Body of pancreas (tissue), 4 donors: ENCODE results near the gene TMEM202. TPM values are rescaled to one million over a fixed set of nuclear protein-coding genes. Genes with fewer than 3 reads are reported as not detected.
A peak's percentile ranks its signal among the peaks of the same experiment; 100 is the strongest.
"Not testable (repeated sequence)": the region's sequence is repeated elsewhere in the genome, so short reads cannot be mapped to it uniquely, and the experiment has no call there.

Experiments
- ATAC-seq: fragments of 150-250 bp; one replicate; pipeline ENCODE4 v1.9.1; 2016
- DNase-seq, 4 donors: peaks; one replicate each; pipeline ENCODE4 v3.0.0-alpha.2; 2019
- H3K27ac ChIP-seq, 4 donors: fragments of 200-600 bp; sonication (generic); 1 replicate in 3 of 4; 2 replicates in 1 of 4; pipeline versions ENCODE4 v1.5.1 to v1.6.1; 2016 to 2019; ENCODE audit warnings: mild to moderate bottlenecking in 1 of 4, mixed read lengths in 1 of 4, moderate library complexity in 1 of 4
- H3K27me3 ChIP-seq, 2 donors: fragments of 200-600 bp; sonication (generic); one replicate each; pipeline ENCODE4 v1.6.0; 2016; ENCODE audit warnings: mild to moderate bottlenecking in 1 of 2
- H3K36me3 ChIP-seq, 2 donors: fragments of 200-600 bp; sonication (generic); replicated peaks in 1 of 2; 2 replicates each; pipeline ENCODE4 v1.5.1; 2016; ENCODE audit warnings: low read depth in 2 of 2; ENCODE audit not compliant: insufficient read depth in 1 of 2
- H3K4me1 ChIP-seq: fragments of 200-600 bp; sonication (generic); one replicate; pipeline ENCODE4 v1.6.0; 2016
- H3K4me3 ChIP-seq, 2 donors: fragments of 200-600 bp; sonication (generic); 1 replicate in 1 of 2; 2 replicates in 1 of 2; pipeline ENCODE4 v1.5.1; 2016 to 2019
- H3K9me3 ChIP-seq, 3 donors: fragments of 200-600 bp; sonication (generic); 1 replicate in 2 of 3; 2 replicates in 1 of 3; pipeline ENCODE4 v1.5.1; 2016
- POLR2A ChIP-seq, 3 donors: fragments of 450-650 bp; IDR thresholded peaks; one replicate each; pipeline ENCODE4 v1.6.1; 2016; ENCODE audit warnings: antibody characterized with exemption in 3 of 3, mild to moderate bottlenecking in 2 of 3
- WGBS, 2 donors: methylation state at CpG; one replicate each; pipeline ENCODE4 v1.1.5; 2017; 5-methylcytosine and 5-hydroxymethylcytosine counted together
- intact Hi-C: fragments of 100-400 bp; cut with DNase I; formaldehyde crosslinking; loops from one replicate; pipeline ENCODE4 v1.15.1; 2023
- total RNA-seq, 2 donors: library from RNA; depleted of rRNA; stranded (reverse); fragments of >200 nt; gene quantifications; one replicate each; pipeline ENCODE4 v1.1.0, GENCODE V29; 2016
- TF ChIP-seq, protein P1 (sequence below), 7 experiments: fragments of 450-650 bp in 4 of 7; fragments of 200-600 bp in 3 of 7; sonication (generic) in 3 of 7; IDR thresholded peaks; one replicate each; pipeline ENCODE4 v1.5.1; 2016 to 2019; ENCODE audit warnings: antibody characterized with exemption in 7 of 7

Gene TMEM202
- total RNA-seq, 2 donors from 2014 or later, result not detected

DNA sequence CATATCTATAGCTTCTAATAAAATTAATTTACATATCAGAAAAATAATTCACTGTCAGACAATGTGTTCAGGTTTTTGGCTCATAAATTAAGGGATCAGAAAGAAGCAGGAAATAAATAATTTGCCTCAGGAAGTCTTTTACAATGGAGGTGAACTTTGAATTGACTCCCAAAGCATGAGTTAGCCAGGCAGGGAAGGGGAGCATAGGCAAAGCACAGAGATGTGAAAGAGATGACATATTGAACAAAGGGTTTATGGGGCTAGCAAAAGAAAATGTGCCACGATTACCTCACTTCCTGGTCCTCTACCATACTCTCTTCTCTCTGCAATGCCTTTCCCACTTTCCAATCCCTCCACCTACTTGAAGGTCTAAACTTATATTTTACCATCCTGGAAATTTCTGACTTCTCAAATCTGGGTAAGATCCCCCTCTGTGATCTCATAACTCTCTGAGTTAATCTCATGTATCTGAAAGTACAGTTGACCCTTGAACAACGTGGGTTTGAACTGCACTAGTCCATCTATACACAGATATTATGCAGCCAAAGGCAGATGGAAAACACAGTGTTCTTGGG lies 18.2 kb upstream of the TMEM202 start:
- no peaks in the 10 kb centered on the region for H3K27me3 ChIP-seq
- ATAC-seq (no peak), DNase-seq (no peak)
- no peak for TF ChIP-seq POLR2A (IDR thresholded peaks at IDR 0.05)
- TF ChIP-seq, protein P1, sequence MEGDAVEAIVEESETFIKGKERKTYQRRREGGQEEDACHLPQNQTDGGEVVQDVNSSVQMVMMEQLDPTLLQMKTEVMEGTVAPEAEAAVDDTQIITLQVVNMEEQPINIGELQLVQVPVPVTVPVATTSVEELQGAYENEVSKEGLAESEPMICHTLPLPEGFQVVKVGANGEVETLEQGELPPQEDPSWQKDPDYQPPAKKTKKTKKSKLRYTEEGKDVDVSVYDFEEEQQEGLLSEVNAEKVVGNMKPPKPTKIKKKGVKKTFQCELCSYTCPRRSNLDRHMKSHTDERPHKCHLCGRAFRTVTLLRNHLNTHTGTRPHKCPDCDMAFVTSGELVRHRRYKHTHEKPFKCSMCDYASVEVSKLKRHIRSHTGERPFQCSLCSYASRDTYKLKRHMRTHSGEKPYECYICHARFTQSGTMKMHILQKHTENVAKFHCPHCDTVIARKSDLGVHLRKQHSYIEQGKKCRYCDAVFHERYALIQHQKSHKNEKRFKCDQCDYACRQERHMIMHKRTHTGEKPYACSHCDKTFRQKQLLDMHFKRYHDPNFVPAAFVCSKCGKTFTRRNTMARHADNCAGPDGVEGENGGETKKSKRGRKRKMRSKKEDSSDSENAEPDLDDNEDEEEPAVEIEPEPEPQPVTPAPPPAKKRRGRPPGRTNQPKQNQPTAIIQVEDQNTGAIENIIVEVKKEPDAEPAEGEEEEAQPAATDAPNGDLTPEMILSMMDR (IDR thresholded peaks at IDR 0.05), result no peak
- no peak overlapping the region for H3K27ac ChIP-seq
- H3K4me3 ChIP-seq, result no peak overlapping the region
- peaks cover 8% of the 10 kb centered on the region for H3K4me1 ChIP-seq
- 40 to 52% methylated on average over 2 of the region's 2 CpGs for WGBS, 2 donors
- H3K36me3 ChIP-seq, result no peaks in the 10 kb centered on the region
- no peaks in the 10 kb centered on the region for H3K9me3 ChIP-seq
- intact Hi-C loops, result no loop called here

DNA sequence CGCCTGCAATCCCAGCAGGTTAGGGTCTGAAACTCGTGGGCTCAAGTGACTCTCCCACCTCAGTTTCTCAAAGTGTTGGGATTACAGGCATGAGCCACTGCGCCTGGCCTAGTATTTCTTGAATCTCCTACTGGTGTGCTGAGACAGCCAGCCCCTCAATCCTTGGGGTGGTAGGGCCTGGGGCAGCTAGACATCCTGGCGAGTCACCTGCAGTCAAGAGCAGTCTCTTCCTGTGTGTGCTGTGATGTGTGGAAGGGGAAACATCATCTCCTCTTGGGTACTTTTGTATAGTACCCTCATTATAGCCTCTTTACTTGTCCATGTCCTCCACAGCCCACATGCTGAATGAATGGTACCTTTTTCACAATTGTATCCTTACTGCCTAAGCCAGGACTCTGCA lies 17.4 kb upstream of the TMEM202 start:
- ATAC-seq, result no peak
- DNase-seq, result no peak
- no peaks in the 10 kb centered on the region for H3K27me3 ChIP-seq
- no peak overlapping the region for H3K4me3 ChIP-seq
- H3K9me3 ChIP-seq, result no peaks in the 10 kb centered on the region
- TF ChIP-seq, protein P1 (IDR thresholded peaks at IDR 0.05), result no peak
- no peak for TF ChIP-seq POLR2A (IDR thresholded peaks at IDR 0.05)
- no peaks in the 10 kb centered on the region for H3K36me3 ChIP-seq
- no peak overlapping the region for H3K27ac ChIP-seq
- WGBS, 2 donors, result 63 to 65% methylated on average over 4 of the region's 4 CpGs
- H3K4me1 ChIP-seq, result peaks cover 6% of the 10 kb centered on the region
- intact Hi-C loops, result no loop called here

- no peaks in the 10 kb centered on the region for H3K27me3 ChIP-seq
- DNase-seq, result no peak
- H3K27ac ChIP-seq, result no peak overlapping the region
- H3K4me3 ChIP-seq, result no peak overlapping the region
- WGBS, 2 donors, result 48 to 54% methylated on average over 2 of the region's 2 CpGs
- H3K9me3 ChIP-seq, result no peaks in the 10 kb centered on the region
- H3K36me3 ChIP-seq, result no peaks in the 10 kb centered on the region
- intact Hi-C loops, result no loop called here
- no peak for ATAC-seq
- H3K4me1 ChIP-seq, result no peaks in the 10 kb centered on the region
- TF ChIP-seq, protein P1 (IDR thresholded peaks at IDR 0.05), result peak in 3 of 7 experiments; percentile 10 to 27 (median 20)
- no peak for TF ChIP-seq POLR2A (IDR thresholded peaks at IDR 0.05)
Observed at GRCh38 chr15:72382146-72382545, 16.0 kb upstream of the TMEM202 start.

DNA sequence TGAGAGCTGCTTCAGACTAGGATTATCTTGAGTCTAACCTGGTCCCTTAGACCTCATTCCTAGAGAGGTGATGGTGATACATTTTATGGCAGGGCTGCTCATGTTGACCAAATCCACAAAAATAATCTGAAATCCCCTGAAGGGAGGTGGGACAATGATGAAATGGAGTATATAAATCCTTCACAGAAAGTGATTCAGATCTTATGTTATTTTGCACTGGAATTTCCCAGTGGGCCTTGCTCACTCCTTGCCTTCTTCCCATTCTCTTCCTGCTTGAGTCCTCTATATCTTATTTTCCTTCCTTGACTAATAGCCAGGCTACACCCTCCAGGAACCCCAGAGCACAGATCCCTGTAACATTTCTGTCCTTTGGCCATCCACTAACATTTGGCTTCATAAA lies 10.4 kb upstream of the TMEM202 start:
- DNase-seq (no peak), ATAC-seq (no peak)
- H3K4me3 ChIP-seq, result no peak overlapping the region
- H3K36me3 ChIP-seq, result no peaks in the 10 kb centered on the region
- intact Hi-C loops, result no loop called here
- H3K9me3 ChIP-seq, result no peaks in the 10 kb centered on the region
- peaks cover 9% of the 10 kb centered on the region for H3K4me1 ChIP-seq
- H3K27ac ChIP-seq, result no peak overlapping the region
- no peaks in the 10 kb centered on the region for H3K27me3 ChIP-seq
- TF ChIP-seq POLR2A (IDR thresholded peaks at IDR 0.05), result no peak
- TF ChIP-seq, protein P1 (IDR thresholded peaks at IDR 0.05), result no peak

GRCh38 chr15:72389231-72389630 lies 8.9 kb upstream of the TMEM202 start:
- TF ChIP-seq, protein P1 (IDR thresholded peaks at IDR 0.05), result no peak
- no peak for TF ChIP-seq POLR2A (IDR thresholded peaks at IDR 0.05)
- intact Hi-C loops, result no loop called here
- Histone ChIP-seq H3K36me3 (no peaks in the 10 kb centered on the region), H3K4me3 (no peak overlapping the region), H3K27ac (no peak overlapping the region), H3K4me1 (peaks cover 9% of the 10 kb centered on the region), H3K27me3 (no peaks in the 10 kb centered on the region), H3K9me3 (no peaks in the 10 kb centered on the region)
- ATAC-seq (no peak), DNase-seq (peak; percentile 35 to 74 (median 52))
- WGBS, 2 donors, result 17 to 18% methylated on average over 3 of the region's 3 CpGs

GRCh38 chr15:72396331-72396730 lies 1.8 kb upstream of the TMEM202 start:
- H3K36me3 ChIP-seq, H3K4me3 ChIP-seq, intact Hi-C loops, H3K4me1 ChIP-seq, H3K27me3 ChIP-seq, H3K9me3 ChIP-seq, DNase-seq, ATAC-seq, H3K27ac ChIP-seq: not testable (repeated sequence)
- 81% methylated on average over 8 of the region's 24 CpGs; no CpG with 5 or more reads in 1 of the 2 donors for WGBS, 2 donors
